Measurements from ENCODE around the gene OR5D13.

Gene OR5D13, protein sequence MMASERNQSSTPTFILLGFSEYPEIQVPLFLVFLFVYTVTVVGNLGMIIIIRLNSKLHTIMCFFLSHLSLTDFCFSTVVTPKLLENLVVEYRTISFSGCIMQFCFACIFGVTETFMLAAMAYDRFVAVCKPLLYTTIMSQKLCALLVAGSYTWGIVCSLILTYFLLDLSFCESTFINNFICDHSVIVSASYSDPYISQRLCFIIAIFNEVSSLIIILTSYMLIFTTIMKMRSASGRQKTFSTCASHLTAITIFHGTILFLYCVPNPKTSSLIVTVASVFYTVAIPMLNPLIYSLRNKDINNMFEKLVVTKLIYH

DNA sequence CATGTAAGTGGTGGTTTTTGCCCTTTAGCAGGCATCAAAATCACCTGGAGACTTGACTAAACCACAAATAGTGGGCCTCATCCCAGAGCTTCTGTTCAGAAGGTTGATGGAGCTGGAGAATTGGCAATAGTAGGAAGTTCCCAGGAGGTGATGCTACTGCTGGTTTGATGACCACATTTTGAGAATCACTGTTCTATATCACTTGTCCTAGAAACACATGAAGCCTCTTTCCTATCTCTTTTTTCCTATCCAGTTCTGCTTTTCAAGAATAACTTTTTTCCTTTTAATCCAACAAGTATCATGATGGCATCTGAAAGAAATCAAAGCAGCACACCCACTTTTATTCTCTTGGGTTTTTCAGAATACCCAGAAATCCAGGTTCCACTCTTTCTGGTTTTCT is at the start of gene OR5D13:
Gene OR5D13, plus strand, starts transcription at position 301 of the 400 bp plus-strand sequence. Its CDS starts 0 bp downstream, at position 301.
- no peak for DNase-seq (ENCODE audit: low read depth)

DNA sequence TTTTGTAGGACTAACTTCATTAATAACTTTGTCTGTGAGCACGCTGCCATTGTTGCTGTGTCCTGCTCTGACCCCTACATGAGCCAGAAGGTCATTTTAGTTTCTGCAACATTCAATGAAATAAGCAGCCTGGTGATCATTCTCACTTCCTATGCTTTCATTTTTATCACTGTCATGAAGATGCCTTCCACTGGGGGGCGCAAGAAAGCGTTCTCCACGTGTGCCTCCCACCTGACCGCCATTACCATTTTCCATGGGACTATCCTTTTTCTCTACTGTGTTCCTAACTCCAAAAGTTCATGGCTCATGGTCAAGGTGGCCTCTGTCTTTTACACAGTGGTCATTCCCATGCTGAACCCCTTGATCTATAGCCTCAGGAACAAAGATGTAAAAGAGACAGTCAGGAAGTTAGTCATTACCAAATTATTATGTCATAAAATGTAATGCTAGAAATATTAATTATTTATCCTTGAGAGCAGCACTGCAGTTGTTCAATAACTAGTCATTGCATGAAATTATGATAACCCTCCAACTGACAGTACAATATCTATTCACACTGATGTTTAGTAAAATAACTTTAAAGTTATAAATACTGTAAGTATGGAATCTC is 46.4 kb upstream of the OR5D13 start:
- no peak for DNase-seq (ENCODE audit: low read depth)

DNA sequence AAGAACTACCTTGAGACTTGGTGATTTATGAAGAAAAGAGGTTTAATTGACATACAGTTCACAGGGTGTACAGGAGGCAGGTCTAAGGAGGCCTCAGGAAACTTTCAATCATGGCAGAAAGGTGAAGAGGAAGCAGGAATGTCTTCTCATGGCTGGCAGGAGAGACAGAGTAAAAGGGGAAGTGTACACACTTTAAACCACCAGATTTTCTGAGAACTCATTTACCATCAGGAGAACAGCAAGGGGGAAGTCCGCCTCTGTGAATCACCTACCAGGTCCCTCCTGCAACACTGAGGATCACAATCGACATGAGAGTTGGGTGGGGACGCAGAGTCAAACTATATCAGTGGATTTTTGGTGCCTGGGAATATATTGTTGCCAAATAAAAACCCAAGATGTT is 40.3 kb upstream of the OR5D13 start:
- no peak for DNase-seq (ENCODE audit: low read depth)

DNA sequence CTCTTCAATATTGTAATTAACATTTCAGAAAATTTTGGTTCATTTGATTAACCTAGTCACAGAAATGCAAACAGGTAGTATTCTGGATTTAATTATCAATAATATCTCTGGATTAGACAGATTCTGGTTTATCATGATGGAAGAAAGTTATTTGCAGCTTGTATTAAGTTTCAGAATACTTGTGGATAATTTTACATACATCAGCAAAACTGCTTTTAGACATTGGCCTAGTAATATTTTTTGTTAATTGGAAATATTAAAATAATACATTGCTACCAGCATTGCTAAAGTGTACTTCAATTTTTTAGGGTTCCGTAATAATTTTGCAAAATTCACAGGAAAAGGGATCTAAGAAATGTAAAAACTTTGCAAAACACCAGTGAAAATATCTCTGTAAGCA is 18.4 kb downstream of the OR5D13 start:
- no peak for DNase-seq (ENCODE audit: low read depth)

DNA sequence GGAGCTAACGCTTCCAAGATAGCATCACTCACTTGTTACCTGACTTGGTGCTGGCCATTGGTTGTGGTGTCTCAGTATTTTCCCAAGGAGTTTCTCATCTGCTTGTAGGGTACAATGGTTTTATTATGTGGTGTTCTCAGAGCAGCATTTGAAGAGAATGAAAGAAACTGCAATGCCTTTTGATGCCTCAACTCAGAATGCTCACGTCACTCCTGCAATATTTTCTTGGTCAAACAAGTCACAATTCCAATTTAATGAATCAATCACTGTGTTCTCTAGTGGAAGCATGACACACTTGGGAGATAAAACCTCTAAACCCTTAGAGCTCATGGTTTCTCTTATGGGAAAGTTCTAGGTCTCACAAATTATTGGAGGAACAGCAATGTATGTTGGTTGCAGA is 20.1 kb downstream of the OR5D13 start:
- no peak for DNase-seq (ENCODE audit: low read depth)

DNA sequence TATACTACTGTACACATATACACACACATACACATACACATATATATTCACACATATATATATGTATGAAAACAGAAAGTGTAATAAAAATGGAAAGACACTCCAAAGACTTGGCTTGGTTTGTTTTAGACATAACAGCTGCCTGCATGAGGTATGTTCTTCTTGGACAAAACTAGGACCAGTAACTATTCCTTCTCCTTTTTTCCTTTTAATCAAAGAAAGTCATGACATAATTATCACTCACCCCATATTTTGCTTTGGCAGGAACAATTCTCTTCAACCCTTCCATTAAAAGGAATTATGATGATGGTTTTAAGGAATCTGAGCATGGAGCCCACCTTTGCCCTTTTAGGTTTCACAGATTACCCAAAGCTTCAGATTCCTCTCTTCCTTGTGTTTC is 22.0 kb downstream of the OR5D13 start, which contains the start of gene OR5D14:
Gene OR5D14, plus strand, starts transcription at position 301 of the 400 bp plus-strand sequence. Its CDS starts 0 bp downstream, at position 301.
- DNase-seq (ENCODE audit: low read depth), result no peak

DNA sequence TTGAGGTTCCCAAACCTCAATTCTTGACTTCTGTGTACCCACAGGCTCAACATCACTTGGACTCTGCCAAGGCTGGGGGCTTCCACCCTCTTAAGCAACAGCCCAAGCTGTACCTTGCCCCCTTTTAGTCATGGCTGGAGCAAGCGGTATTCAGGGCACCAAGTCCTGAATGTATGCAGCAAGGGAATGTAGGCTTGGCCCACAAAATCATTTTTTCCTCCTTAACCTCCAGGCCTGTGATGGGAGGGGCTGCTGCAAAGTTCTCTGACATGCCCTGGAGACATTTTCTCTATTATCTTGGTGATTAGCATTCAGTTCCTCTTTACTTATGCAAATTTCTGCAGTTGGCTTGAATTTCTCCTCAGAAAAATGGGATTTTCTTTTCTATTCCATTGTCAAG is 33.0 kb downstream of the OR5D13 start:
- no peak for DNase-seq (ENCODE audit: low read depth)

DNA sequence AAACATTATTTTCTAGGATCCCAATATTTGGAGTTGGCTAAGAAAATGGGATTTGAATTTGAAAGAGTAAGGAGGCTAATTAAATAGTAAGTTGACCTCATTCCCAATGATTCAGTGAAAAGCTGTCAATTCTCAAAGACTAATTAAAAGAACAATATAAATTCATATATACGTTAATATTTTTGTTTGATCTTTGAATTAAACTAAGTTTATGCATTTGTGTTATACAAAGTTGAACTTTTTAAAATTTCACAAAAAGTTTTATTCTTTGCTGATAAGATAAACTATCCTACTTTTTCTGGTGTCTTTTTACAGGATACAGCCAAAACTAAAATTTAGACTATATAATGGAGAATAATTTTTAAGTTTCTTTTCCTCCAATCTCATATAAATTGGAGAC is 37.8 kb downstream of the OR5D13 start, which contains the start of gene OR5L1:
Gene OR5L1, plus strand, starts transcription at position 301 of the 400 bp plus-strand sequence. CDS start 100 bp downstream, outside the sequence.
- no peak for DNase-seq (ENCODE audit: low read depth)

DNA sequence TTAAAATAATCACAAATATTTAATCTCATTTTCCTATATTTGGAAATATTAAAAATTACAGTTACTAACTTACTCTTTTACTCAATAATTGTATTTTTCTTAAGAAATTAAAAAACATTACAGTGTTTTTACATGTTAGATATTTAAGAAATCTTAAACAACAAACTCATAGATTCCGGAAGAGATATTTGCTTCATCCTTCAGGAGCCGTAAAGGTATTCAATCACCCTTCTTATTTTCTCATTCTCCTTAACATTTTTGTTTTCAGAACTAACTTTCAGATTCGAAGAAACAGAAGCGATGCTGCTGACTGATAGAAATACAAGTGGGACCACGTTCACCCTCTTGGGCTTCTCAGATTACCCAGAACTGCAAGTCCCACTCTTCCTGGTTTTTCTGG is 46.1 kb downstream of the OR5D13 start, which contains the start of gene OR5D18:
Gene OR5D18, plus strand, starts transcription at position 301 of the 400 bp plus-strand sequence. Its CDS starts 0 bp downstream, at position 301.
- no peak for DNase-seq (ENCODE audit: low read depth)

Measured in activated T-cell treated with anti-CD3 and anti-CD28 coated beads for 1 hour (primary cell).